NCI-H1436 treated with DMSO at 0.1 percent for 48 hours (cell line): Measurements from ENCODE around the gene CKB.

Source experiments
- DNase-seq: peaks from one replicate; lab custom pipeline; 2025; lab: John Stamatoyannopoulos, UW

Gene CKB

GRCh38 chr14:103537175-103537990 lies 14.8 kb upstream of the CKB start:
- DNase-seq = no peak

- DNase-seq = no peak
Observed at GRCh38 chr14:103536693-103537092, 14.1 kb upstream of the CKB start.

- DNase-seq = no peak
Observed at GRCh38 chr14:103535891-103536565, 13.4 kb upstream of the CKB start.

- DNase-seq = no peak
Observed at GRCh38 chr14:103535081-103535890, 12.7 kb upstream of the CKB start.

- DNase-seq = no peak
Observed at GRCh38 chr14:103534576-103535061, 12.0 kb upstream of the CKB start.

GRCh38 chr14:103533999-103534575 lies 11.5 kb upstream of the CKB start:
- no peak for DNase-seq

- DNase-seq = no peak
Observed at GRCh38 chr14:103533137-103533998, 10.7 kb upstream of the CKB start.

- no peak for DNase-seq
Observed at GRCh38 chr14:103532216-103533136, 9.8 kb upstream of the CKB start.

- no peak for DNase-seq
Observed at GRCh38 chr14:103531421-103532215, 9.0 kb upstream of the CKB start.

GRCh38 chr14:103530831-103531230 lies 8.2 kb upstream of the CKB start:
- no peak for DNase-seq

GRCh38 chr14:103530390-103530789 lies 7.8 kb upstream of the CKB start:
- no peak for DNase-seq

- no peak for DNase-seq
Observed at GRCh38 chr14:103529383-103530365, 7.0 kb upstream of the CKB start.

GRCh38 chr14:103528587-103529382 lies 6.2 kb upstream of the CKB start, which contains the start of gene TRMT61A:
Gene TRMT61A, plus strand, starts transcription at chr14:103529196. Its CDS starts 783 bp downstream, at chr14:103529979.
- DNase-seq = no peak

- DNase-seq = no peak
Observed at GRCh38 chr14:103528146-103528586, 5.5 kb upstream of the CKB start.

- no peak for DNase-seq
Observed at GRCh38 chr14:103527408-103528145, 4.9 kb upstream of the CKB start.

GRCh38 chr14:103526914-103527248 lies 4.3 kb upstream of the CKB start:
- DNase-seq = no peak
